Mammary epithelial cell (primary cell): ENCODE results near the gene HIP1R.

Experiments used
- EZH2 ChIP-seq: IDR thresholded peaks from 2 replicates; pipeline ENCODE4 v1.6.1; 2012; ENCODE audit warnings: low read length, inconsistent platforms, borderline replicate concordance
- TF ChIP-seq, protein P1 (sequence below), 2 donors: IDR thresholded peaks in 1 of 2; conservative IDR thresholded peaks in 1 of 2; 2 replicates each; pipeline ENCODE4 v1.5.1; 2011 to 2012; ENCODE audit warnings: inconsistent platforms in 2 of 2, low read length in 2 of 2, mild to moderate bottlenecking in 2 of 2, control low read depth in 1 of 2, low read depth in 1 of 2; ENCODE audit not compliant: insufficient read depth in 1 of 2; ENCODE audit errors: extremely low read depth in 1 of 2

DNA sequence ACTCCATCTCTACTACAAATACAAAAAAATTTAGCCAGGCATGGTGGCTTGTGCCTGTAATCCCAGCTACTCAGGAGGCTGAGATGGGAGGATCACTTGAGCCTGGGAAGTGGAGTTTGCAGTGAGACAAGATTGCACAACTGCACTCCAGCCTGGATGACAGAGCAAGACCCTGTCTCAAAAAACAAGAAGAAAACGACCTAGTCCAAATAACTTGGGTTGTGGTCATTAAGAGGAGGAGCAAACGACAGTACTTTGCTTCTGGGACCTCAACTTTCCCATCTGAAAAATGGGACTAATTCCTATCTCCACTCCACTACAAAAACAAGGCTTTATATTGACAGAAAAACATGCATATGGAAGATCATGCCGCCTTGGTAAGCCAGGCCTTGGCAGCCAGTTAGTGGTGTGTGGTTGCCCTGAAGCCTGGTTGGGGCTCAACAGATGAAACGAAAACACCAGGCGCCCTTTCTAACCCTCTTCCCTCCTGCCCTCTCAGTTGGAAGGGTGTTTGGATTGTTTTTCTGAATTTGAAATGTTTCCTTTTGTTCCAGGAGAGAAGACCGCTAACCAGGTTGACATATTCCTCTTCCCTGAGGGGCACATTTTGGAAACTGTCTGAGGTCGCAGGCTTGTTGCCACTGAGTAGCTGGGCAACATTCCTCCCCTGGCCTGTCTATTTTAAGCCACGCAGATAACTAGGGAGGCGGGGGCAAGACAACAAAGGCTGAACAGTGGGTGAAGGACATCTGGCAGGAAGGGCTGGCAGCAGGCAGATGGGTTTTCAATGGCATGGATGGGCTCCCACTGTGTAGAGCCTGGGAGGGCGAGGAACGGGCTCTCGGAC is 74.4 kb downstream of the HIP1R start:
- TF ChIP-seq, protein P1, sequence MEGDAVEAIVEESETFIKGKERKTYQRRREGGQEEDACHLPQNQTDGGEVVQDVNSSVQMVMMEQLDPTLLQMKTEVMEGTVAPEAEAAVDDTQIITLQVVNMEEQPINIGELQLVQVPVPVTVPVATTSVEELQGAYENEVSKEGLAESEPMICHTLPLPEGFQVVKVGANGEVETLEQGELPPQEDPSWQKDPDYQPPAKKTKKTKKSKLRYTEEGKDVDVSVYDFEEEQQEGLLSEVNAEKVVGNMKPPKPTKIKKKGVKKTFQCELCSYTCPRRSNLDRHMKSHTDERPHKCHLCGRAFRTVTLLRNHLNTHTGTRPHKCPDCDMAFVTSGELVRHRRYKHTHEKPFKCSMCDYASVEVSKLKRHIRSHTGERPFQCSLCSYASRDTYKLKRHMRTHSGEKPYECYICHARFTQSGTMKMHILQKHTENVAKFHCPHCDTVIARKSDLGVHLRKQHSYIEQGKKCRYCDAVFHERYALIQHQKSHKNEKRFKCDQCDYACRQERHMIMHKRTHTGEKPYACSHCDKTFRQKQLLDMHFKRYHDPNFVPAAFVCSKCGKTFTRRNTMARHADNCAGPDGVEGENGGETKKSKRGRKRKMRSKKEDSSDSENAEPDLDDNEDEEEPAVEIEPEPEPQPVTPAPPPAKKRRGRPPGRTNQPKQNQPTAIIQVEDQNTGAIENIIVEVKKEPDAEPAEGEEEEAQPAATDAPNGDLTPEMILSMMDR (conservative IDR thresholded peaks at IDR 0.05 in 1 of 2, IDR thresholded peaks at IDR 0.05 in 1 of 2; ENCODE audit: extremely low read depth in 1 of 2, insufficient read depth in 1 of 2, low read depth in 1 of 2, low read length in 2 of 2): no peak
- TF ChIP-seq EZH2: no peak
